ENCODE data around the gene LSM8.
"Not testable (repeated sequence)": the region's sequence is repeated elsewhere in the genome, so short reads cannot be mapped to it uniquely, and the experiment has no call there.

Gene LSM8

DNA sequence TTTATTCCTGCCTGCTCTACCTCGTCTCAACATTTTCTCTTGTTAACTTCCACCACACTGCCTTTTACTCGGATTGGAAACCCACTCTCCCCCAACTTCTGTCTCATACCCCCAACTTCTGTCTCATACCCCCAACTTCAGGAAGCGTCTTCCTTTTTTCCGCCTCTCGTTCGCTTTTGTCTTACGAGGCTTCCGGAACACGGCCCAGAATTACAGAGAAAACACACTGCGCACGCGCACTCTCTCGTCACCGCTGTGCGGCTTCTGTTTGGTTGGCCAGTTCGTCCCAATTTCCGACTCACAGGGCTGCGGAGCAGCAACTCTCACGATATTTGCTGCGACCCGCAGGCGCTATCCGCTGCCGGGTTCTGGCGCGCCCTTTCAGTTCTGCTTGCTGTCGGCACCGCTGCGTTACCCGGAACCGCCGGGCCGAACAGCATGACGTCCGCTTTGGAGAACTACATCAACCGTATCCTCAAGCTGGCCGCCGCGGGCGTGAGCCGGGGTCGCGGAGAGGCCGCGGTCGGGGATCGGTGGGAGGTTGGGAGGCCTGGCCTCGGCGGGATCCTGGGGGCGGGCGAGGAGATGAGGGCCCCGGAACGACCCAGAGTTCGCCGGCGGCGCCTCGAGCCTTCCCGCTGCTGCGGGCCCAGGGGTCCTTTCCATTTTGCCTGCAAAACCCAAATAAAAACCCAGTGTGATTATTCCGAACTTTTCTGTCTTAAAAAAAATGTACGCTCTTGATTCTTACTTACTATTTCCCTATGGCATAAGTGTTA, at the start of gene LSM8:
LSM8 (plus strand) TSS at position 379 of the 779 bp plus-strand sequence; CDS start at position 439, 60 bp downstream.
- DNase-seq (ENCODE audit: low spot score), result peak; percentile 98

DNA sequence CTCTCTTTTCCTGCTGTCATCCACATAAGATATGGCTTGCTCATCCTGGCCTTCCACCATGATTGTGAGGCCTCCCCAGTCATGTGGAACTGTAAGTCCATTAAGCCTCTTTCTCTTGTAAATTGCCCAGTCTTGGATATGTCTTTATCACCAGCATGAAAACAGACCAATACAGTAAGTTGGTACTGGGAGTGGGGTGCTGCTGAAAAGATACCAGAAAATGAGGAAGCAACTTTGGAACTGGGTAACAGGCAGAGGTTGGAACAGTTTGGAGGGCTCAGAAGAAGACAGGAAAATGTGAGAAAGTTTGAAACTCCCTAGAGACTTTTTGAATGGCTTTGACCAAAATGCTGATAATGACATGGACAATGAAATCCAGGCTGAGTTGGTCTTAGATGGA, 49.5 kb upstream of the LSM8 start:
- DNase-seq (ENCODE audit: low spot score), result not testable (repeated sequence)

DNA sequence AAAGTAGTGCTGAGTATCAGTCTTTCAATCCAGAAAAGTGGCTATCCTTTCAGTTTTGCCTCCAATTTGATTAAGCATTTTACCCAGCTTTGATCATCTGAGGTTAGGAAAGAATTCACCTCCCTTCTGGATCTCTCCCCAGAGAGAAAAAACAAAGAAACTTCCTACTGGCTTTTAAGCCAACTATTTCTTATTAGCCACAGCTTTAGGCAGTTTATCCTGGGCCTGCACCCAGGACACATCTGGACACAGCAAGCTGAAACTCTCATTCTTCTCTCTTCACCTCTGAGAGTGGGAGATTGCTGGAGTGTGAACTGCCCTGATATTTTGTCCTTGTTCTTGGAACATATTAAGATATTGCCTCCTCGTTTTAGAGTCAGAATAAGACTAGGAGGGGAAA, 43.5 kb upstream of the LSM8 start:
- DNase-seq (ENCODE audit: low spot score), result no peak

DNA sequence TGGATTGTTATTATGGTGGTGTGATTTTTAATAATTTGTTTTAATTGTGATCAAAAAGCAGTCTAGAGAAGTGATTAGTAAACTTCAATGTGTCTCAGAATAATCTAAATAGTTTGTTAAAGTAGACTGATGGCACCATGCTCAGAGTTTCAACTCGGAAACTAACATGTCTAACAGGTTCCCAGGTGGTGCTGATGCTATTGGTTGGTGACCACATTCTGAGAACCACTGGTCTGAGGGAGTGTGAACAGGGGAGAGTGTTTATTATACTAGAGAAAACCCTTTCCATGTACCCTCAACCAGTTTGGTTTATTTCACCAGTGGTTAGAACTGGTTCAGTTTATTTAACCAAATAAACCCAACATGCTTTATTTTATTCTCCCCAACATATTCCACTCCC, 42.0 kb upstream of the LSM8 start:
- DNase-seq (ENCODE audit: low spot score), result no peak

DNA sequence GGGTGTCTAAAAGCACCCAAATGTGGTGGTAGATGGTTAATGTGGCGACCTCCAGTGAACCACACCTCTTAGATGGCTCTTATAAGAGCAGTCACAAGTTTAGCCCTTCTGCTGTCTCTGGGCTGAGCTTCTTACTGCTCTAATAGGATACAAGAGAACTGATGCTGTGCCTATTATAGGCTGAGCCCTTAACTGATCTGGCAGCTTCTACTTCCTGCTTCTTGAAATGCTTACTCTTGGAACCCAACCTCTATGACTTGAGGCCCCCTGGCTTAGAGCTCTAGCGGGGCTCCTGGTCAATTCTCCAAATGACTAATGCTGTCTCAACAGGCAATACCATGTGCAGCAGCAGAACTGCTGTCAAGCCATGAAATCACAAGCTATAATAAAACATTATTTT, 35.0 kb upstream of the LSM8 start:
- no peak for DNase-seq (ENCODE audit: low spot score)

DNA sequence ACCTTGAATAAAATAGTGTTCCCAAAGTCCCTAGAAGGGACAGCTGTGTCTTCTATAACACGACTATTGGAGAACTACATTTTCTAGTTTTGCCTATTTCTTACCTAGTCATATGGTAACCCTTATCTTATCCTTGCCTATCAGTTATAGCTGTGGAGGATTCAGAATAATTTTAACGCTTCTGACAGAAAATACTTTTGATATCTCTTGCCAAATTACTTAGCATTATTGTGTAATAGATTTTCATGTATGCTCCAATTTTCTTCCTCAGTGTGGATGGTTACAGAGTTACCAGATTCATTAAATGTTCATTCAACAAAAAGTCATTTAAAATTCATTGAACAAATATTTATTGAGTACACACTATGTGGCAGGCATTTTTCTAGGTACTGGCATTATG, 34.6 kb upstream of the LSM8 start:
- no peak for DNase-seq (ENCODE audit: low spot score)

DNA sequence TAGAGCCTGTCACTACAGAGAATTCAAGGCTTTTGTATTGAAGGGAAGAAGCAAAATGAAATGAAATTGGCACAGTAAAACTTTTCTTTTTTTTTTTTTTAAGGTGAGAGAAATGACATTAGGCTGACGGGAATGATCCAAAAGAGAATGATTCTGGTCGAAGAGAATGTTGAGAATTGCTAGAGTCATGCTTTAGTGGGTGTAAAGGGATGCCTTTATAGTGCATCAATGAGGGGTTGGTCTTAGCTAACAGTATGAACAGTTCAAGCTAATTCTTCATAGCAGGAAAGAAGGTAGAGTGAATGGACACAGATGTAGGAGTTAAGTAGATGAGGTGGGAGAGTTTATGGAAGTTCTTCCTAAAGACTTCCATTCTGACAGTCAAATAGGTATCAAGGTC, 32.3 kb upstream of the LSM8 start:
- no peak for DNase-seq (ENCODE audit: low spot score)

DNA sequence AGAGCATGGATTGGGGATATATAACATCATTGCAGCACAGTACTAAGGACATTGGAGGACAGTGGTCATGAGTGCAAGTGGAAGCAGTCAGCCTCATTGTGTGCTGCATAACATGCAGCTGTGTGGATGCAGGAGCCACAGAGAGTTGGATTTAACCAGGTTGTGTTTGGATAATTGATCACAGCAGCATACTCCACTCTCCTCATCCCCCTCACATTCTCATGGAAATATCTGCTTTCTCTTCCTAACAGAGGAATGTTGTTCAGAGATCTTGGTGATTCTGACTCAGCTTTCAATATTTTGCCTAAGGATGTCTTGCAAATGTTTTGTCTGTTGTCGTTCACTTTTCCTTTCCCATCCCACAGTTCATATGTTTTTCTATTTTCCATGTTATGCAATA, 31.8 kb upstream of the LSM8 start:
- no peak for DNase-seq (ENCODE audit: low spot score)

DNA sequence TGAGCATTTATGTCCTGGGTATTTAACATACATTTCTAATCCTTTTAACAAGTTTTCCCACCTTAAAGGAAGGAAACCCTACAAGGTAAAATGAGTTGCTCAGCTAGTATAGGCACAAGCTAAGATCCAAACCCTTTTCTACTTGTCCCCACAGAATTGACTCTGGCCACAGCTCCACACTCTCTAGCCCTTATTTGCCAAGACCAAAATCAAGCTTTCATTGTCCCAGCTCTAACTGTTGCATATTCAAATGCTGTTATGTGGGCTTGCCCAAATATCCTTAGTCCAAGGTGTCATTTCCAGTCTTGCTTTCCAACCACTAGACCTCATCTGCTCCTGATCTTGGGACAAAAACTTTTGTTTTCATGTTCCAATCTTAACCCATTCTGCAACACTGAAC, 31.3 kb upstream of the LSM8 start:
- DNase-seq (ENCODE audit: low spot score), result no peak

DNA sequence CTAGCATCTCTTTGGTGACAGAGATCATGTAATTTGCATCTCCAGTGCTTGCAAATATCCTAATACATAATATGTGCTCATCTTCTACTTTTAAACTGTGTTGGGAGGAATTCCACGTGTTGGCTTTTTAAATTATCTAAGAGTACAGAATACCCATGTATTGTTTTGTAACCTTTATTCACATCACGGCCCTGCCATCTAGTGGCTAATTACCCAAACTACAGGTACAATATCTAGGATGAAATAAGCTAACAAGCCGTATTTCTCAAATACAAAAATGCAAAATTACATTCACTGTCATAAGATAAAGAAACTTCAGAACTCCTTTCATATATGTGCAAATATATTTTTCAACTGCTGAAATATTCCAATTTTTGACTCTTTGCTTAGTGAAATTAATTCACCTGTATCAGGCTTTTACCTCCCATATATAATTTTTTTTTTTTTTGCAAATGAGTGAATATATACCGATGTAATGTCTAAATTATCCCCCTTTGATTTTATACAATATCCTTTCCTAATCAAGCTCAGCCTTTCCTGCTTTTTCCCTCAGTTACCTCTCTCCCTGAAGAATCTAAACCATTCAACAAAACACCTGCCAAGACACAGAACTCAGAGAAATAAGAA, 30.3 kb upstream of the LSM8 start:
- DNase-seq (ENCODE audit: low spot score), result peak; percentile 31

DNA sequence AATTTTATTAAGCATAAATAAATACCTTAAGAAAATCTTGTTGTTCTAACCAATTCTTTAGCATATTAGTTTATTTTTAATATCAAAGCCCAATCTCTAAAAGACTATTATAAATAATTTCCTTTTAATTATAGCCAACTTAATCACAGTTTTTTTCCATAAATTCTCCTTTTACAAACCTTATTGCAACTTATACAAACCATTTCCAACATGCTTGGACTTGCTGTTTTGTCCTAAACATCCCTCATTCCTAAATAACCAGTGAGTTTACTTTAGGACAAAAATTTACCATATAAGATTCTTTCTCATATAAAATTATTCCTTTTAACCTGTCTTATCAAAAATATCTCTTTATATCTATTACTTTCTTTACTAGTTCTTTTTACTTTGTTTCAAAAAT, 25.2 kb upstream of the LSM8 start:
- no peak for DNase-seq (ENCODE audit: low spot score)

DNA sequence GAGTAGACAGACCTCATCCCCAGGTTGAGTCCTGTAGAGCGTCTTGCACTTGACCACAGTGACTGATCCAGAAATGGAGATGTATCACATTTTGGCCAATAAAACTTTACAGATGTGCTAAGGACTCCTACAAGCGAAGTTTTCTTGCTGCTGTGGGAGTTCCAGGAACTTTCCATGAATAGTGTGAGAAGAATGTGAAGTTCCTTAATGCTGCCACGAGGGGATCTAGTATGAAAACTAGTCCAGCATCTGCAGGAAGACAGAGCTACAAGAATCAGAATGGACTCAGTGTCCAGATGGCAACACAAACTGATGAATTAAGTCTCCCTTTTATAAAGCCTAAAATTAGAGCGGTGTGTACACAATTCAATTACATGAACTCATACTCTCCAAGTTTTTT, 14.8 kb upstream of the LSM8 start:
- DNase-seq (ENCODE audit: low spot score), result no peak

DNA sequence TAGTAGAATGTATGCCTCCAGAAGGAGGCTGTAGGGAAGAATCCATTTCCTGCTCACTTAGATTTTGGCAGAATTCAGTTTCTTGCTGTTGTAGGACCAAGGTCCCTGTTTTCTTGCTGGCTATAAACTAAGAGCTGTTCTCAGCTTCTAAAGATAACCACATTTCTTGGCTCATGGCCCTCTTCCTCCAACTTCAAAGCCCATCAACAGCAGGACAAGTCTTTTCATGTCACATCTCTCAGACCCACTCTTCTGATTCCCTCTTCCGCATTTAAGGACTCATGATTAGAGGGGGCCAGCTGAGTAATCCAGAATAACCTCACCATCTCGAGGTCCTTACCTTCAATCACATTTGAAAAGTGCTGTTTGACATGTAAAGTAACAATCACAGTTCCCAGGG, 8.2 kb upstream of the LSM8 start:
- no peak for DNase-seq (ENCODE audit: low spot score)

DNA sequence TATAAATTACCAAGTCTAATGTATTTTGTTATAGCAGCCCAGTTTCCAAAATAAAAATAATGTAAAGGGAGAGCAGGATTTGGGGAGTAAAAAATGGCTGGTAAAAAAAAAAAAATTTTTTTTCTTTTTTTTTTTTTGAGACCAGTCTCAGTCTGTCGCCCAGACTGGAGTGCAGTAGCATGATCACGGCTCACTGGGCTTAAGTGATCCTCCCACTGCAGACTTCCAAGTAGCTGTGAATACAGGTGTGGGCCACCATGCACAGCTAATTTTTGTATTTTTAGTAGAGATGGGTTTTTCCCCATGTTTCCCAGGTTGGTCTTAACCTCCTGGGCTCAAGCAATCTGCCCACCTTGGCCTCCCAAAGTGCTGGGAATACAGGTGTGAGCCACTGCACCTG, 4.8 kb upstream of the LSM8 start:
- no peak for DNase-seq (ENCODE audit: low spot score)

DNA sequence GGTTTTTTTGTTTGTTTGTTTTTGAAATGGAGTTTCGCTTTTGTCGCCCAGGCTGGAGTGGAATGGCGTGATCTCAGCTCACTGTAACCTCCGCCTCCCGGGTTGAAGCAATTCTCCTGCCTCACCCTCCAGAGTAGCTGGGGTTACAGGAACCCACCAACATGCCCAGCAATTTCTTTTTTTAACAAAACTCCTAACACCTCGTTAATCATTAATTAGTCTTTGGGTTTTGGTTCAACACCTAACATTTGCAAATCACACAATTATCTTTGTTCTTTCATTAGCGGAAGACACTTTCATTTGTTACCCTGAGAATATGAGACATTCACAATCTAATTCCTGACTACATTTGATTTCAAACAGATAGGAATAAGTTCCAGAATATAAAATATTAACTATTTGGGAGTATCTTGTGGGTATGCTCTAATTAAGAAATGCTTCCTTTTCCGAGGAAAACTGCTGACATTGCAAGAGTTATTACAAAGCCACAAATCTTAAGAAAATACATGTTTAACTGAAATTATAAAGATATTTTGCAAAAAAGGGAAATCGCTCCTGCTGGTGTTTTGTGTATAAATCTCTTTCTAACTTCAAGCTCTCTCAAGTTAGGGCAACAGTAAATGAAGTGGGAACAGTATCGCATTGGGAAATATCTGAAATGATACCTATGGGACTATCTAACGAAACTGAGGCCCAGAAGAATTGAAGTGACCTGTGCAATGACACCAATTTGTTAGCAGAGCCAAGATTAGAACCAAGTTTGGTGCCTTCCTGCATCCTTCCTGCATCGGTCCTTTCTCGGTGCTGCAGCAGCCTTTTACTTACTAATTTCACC, 1.2 kb upstream of the LSM8 start:
- peak; percentile 2 for DNase-seq (ENCODE audit: low spot score)

DNA sequence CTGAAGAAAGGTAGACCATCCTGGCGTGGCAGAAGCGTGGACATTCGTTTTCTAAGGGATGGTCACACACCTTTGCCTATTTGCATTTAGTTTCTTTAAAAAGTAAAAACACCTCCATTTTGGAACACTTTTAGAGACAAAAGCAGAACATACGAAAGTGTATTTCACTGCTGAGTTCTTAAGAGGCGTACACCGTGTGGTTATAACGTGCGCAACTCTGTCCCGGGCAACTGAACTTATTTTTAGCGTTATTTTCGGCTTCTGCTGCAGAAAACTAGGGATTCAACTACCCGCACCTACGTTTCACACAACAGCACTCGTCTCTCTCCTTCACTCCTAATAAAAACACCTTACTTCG, 557 bp upstream of the LSM8 start:
- DNase-seq (ENCODE audit: low spot score), result no peak

DNA sequence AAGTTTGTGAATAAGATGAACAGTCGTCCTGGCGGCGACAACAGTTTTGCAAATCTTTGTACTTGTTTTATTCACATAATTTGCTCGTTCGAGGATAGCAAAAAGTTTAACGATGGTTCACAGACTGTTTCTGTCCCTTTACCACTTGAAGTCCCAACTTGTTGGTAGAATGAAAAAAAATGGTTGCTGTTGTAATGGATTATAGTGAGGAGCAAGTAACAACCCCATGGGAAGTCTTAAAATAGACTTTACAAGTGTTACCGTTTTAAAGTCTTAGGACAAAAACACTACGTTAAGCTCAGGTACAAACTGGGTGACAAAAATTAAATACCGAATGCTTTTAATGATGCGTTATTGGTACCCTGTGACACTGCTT, 589 bp downstream of the LSM8 start:
- DNase-seq (ENCODE audit: low spot score), result no peak

DNA sequence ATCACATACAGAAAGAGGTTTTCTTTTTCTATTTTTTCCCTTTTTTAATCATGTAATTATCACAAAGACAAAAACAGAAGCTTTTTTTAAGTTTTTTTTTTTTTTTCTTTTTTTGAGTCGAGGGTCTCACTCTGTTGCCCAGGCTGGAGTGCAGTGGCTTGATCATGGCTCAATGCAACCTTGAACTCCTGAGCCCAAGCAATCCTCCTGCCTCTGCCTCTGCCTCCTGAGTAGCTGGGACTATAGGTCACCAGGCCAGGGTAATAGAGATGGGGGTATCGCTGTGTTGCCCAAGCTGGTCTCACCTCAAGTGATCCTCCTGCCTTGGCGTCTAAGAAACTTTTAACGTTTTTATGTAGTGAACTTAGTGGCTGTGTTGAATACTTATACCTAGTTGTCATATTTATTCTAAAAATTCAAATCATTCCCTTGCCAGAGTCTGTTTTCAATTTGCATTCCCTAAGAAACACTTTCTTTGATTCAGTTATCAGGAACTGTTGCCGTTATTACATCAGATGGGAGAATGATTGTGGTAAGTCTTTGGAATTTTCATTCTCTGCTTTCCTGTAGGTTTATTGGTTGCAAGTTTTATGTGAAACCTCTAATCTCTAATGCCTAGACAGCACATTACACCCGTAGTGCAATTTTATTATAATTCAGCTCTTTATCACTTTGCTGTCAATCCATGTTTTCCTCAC, 1.3 kb downstream of the LSM8 start:
- no peak for DNase-seq (ENCODE audit: low spot score)

DNA sequence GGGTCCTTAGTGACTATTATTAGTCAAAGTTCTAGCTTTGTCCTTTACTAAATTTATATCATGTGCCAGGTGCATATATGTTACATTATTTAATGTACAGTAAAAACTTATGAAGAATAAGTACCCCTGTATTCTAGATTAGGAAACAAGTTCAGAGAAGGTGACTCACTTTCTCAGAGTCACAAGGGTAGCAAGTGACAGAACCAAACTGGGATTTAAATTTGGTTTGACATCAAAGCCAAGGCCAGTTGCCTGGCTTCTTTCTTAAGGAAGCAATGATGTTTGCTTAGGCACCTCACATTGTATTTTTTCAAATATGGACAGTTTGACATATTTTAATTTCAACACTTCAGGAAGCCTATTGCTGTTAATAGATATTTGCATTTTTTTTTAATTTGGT, 2.5 kb downstream of the LSM8 start:
- no peak for DNase-seq (ENCODE audit: low spot score)

DNA sequence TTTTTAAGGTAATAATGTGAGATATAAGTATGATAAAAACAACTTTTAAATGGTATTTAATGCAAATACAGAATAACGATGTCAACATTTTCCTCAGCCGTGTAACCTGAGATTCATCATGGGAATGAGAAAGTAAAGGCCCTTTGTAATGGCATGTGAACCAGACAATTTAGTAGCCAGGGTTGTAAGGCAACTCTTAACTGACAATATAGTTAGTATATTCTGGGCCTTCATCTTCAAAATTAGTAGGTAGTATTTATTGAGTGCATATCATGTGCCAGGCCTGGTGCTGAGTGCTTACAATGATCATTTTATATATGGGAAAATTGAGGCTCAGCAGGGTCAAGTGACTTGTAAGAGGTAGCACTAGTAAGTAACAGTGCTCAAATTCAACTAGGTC, 10.6 kb downstream of the LSM8 start:
- DNase-seq (ENCODE audit: low spot score), result no peak

DNA sequence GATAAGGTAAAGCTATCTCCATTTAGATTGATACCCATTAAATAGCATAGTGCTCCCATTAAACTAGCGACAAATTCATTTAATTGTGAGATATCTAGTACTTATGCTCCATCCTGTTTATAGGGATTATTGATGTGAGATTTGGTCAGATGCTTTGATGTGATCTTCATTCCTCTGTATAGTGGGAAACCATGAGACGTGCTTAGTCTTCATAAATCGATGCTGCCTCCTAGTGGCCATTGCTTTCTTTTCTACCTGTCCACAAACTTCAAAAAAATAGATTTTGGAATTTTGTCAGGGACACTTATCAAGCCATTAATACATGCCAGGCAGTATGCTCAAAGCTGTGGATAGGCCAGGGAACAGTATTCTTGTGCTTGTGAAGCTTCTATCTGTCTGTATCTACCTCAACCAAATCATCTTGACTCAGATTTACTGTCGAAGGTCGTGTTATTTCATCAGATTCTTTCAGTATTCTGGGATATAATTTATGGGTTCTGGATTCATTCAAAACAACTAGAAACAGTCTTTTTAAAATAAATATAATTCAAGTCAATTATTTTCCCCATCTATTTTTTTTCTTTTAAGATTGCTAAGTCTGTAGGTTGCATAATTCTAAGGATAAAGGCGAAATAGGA, 12.0 kb downstream of the LSM8 start:
- peak; percentile 50 for DNase-seq (ENCODE audit: low spot score)

DNA sequence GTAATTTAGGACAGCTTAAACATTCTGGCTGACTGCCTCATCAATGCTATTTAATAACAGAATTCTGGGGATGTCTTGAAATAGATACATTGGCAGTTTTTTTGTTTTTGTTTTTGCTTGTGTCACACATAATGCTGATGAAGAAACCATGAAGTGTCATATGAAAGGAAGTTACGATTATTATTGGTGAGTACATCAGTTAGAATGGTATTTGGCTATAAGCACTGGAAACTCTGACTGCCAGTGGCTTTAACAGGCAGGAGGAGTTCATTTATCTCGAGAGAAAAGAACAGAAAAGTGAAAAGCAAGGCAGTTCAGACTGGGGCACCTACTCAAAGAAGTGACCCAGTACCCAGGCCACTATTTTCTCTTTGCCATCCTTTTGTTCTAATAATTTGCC, 18.1 kb downstream of the LSM8 start:
- DNase-seq (ENCODE audit: low spot score), result no peak
